Cortex of kidney (tissue), 1 donor: ENCODE measurements around the gene PDE4D.

Experiments
- DNase-seq: peaks from one replicate; lab custom pipeline; 2025; lab: John Stamatoyannopoulos, UW

Gene PDE4D

DNA sequence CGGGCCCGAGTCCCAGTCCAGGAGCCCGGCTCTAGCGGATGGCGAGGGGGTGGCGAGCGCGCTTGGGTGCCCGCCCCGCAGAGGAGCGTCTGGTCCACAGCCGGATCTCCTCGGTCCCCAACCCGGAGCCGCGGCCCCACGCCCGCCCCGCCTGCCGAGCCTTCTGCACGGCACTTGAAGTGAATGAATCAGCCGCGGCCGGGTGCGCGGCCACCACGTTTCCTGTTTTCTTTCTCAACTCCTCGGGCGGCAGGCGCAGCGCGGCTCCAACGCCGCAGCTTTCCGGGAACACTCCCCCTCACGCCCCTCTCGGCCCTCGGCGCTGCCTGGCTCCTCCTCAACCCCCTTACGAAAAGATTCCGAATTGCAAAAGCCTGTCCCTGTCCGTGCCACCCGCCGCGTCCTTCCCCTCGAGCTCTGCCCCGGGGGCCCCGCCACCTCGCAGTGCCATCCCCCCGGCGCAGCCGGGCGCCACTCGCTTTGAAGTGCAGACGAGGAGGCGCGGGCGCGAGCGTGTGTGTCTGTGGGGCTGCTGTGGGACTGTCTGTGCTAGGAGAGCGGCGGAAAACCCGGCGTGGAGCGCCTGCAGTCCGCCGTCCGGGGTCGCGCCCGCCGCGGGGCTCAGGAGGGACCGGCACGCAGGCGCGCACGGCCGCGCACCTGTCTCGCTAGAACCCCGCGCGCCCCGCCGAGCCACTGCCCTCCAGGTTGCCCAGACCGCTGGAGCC lies 854.1 kb downstream of the PDE4D start:
- no peak for DNase-seq

- no peak for DNase-seq
Observed at GRCh38 chr5:59038798-59039295, 854.7 kb downstream of the PDE4D start.

GRCh38 chr5:59037941-59038797 lies 855.4 kb downstream of the PDE4D start:
- DNase-seq = no peak

GRCh38 chr5:59037453-59037852 lies 856.1 kb downstream of the PDE4D start:
- no peak for DNase-seq

DNA sequence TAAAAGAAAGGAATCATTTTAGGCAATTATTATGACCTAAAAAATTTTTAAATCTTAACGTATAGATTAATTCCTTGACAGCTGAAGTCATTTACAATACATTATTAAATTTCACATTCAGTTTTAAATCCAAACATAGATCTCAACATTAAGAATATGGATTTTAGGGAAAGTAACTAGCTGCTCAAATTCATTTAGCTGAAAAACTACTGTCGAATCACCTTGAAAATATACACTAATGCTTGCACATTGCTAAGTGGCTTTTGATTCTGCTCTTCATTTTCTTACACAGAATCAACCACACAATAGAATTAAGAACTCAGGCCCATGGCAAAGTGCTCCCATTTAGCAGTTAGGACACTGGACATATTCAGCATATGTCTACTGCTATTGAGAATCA lies 856.5 kb downstream of the PDE4D start:
- DNase-seq = no peak

GRCh38 chr5:59036274-59036961 lies 857.1 kb downstream of the PDE4D start:
- no peak for DNase-seq

DNA sequence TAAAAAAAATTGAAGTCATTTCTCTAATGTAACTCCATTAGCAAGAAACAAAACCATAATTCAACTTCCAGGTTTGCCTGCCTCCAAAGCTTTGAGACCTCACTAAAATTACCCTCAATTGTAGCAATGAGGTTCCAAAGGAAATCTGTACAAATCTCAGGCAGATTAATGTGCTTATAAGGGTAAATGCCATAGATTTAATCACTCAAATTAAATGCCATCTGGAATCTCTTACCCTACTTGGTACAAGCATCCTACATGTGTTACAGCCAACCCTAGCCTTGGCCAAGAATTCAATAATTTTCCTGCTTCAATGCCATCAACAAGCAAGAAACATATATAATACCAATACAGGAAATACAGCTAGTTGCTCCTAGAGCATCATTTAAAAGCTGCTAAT lies 857.8 kb downstream of the PDE4D start:
- DNase-seq = no peak

DNA sequence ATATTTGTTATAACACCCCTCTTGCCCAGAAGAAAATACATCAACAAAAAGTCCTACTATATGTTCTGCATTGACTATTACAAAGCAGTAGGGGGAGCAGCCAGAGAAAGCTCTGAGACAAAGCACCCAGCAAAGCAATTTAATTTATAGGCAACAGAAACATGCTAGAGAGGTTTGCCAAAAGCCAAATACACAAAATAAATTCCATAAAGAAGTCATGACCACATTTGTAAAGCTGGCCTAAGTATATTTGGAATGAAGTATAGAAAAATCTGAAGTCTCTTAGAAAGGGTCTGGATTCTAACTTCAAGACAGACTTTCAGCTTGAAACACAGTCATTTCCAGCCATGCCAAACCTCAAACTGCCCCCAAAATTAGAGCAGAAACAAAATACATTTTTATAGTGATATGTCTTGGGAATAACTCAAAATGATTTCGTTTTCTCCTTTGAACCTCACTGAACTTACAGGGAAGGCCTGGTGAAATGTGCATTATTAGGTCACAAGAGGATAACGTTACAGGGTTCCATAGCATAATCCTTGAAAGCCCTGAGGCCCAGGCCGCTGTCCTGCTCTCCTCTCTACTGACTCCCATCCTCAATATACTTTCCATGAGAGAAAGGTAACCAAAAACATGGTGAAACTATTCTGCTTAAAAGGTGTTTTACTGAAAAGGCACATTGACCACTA lies 858.9 kb downstream of the PDE4D start:
- no peak for DNase-seq

- DNase-seq = no peak
Observed at GRCh38 chr5:59027145-59027907, 866.2 kb downstream of the PDE4D start.

DNA sequence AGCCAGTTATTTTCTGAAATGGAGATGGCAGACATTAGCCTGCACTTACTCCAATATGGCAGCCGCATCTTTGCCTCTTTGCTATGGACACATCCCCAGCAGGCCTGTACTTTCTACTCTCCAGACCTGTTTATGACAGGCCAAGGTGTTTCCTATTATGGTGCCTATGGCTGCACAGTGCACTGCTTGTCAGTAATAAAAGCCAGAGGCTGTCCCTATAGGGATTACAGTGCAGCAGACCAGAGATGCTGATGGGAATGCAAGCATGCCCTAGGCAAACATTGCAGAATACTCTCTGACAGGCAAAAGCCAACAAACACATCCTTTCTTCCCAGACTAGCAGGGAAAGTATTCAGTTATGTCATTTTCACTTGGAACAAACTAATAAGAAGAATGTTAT lies 867.8 kb downstream of the PDE4D start:
- DNase-seq = no peak

GRCh38 chr5:59021837-59022514 lies 871.5 kb downstream of the PDE4D start:
- DNase-seq = no peak

- DNase-seq = no peak
Observed at GRCh38 chr5:59021286-59021673, 872.2 kb downstream of the PDE4D start.

GRCh38 chr5:59020611-59021285 lies 872.8 kb downstream of the PDE4D start:
- DNase-seq = no peak

- no peak for DNase-seq
Observed at GRCh38 chr5:59019078-59019477, 874.4 kb downstream of the PDE4D start.

DNA sequence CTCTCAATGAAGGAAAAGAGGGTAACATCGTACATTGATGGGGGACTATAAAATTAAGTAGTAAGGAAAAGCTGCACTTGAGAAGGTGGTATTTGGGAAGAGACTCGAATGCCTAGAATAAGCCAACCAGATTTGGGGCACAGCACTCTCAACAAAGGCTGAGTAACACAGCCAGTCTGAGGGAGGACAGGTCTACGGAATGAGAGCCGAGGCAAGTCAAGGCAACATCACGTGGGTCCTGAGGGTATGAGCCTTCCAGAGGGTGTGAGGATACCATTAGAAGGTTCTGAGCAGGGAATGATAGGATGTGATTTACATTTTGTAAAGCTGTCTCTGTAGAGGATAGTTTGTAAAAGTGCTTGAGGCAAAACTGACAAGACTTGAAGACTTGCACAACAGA lies 876.6 kb downstream of the PDE4D start:
- DNase-seq = no peak

- DNase-seq = no peak
Observed at GRCh38 chr5:59008816-59009473, 884.6 kb downstream of the PDE4D start.

DNA sequence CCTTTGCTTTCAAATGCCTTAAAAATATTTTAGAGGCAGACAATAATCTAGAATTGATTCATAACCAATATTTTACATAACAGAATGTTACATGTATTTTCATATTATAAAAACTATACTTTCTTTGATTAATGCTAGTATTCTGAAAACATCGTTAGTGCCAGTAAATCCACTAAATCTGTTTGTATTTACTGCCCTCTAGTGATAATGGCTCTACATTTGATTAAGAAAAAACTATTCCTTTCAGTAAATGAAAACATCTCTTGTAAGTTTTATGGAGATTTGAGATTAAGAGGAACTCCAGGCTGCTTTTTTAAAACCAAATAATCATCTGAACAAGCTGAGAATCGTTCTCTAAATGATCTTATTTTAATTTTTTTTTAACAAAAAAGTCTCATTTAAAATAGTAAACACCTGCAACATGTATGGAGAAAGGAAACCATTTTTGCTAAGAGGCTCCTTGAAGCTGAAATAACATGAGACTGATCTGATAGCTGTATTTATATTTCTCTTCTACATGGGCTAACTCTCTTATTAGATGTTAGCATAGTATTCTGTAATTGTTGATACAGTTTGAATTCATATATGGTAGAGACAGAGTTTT lies 886.0 kb downstream of the PDE4D start:
- DNase-seq = no peak

DNA sequence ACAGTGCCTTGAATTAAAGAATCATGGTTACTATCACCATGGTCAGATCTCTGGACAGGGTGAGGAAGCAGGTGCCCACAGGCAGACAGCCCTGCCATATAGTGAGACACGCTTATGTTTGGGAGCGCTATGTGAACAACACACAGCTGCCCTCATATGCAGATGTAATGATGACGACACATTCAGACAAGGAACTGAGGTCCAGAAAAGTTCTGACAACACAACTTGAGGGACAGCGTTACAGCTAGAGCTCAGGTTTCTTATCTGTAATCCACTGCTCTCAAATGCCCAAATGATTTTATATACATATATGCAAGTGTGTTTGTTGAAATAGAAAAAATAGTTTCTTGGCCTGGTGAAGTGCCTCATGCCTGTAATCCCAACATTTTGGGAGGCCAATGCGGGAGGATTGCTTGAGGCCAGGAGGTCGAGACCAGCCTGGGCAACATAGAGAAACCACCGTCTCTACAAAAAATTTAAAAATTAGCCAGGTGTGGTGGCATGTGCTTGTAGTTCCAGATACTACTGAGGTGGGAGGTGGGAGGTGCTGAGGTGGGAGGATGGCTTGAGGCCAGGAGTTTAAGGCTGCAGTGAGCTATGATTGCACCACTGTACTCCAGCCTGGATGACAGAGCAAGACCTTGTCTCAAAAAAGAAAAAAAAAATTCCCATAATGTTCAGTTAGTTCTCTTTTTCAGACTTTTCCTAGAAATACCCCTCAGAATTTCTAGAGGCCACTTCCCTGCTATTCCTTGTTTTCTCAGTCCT lies 887.4 kb downstream of the PDE4D start:
- no peak for DNase-seq
